Breast epithelium (tissue), 4 donors: Measurements from ENCODE around the gene TMEM240. TPM values are rescaled to one million over a fixed set of nuclear protein-coding genes. Genes with fewer than 3 reads are reported as not detected.
"Not testable (repeated sequence)": the region's sequence is repeated elsewhere in the genome, so short reads cannot be mapped to it uniquely, and the experiment has no call there.

Experiments used
- DNase-seq, 2 donors: peaks; one replicate each; pipeline ENCODE4 v3.0.0-alpha.2; 2019; ENCODE audit warnings: low spot score in 2 of 2
- H3K27ac ChIP-seq, 2 donors: fragments of 200-600 bp; sonication (generic) in 1 of 2; one replicate each; pipeline ENCODE4 v1.5.1; 2016 to 2019; ENCODE audit warnings: mild to moderate bottlenecking in 1 of 2
- H3K27me3 ChIP-seq, 2 donors: fragments of 200-600 bp; sonication (generic) in 1 of 2; one replicate each; pipeline versions ENCODE4 v1.5.1 to v1.6.0; 2017 to 2019; ENCODE audit warnings: control low read depth in 1 of 2, mild to moderate bottlenecking in 1 of 2
- H3K36me3 ChIP-seq: fragments of 200-600 bp; one replicate; pipeline ENCODE4 v1.5.1; 2019
- H3K4me1 ChIP-seq, 2 donors: fragments of 200-600 bp; sonication (generic); one replicate each; pipeline ENCODE4 v1.5.1; 2016 to 2019; ENCODE audit warnings: control low read depth in 1 of 2
- H3K4me3 ChIP-seq, 3 donors: fragments of 200-600 bp; sonication (generic); 1 replicate in 2 of 3; 2 replicates in 1 of 3; pipeline ENCODE4 v1.5.1; 2016 to 2019; ENCODE audit warnings: mild to moderate bottlenecking in 3 of 3, moderate library complexity in 2 of 3
- H3K9me3 ChIP-seq, 2 donors: fragments of 200-600 bp; sonication (generic) in 1 of 2; one replicate each; pipeline ENCODE4 v1.5.1; 2016 to 2019; ENCODE audit warnings: control low read depth in 1 of 2
- CTCF ChIP-seq, 3 donors: fragments of 450-650 bp; IDR thresholded peaks; one replicate each; pipeline ENCODE4 v1.5.1; 2016 to 2017; ENCODE audit warnings: antibody characterized with exemption in 3 of 3, mild to moderate bottlenecking in 3 of 3, moderate library complexity in 3 of 3
- POLR2A ChIP-seq: fragments of 450-650 bp; IDR thresholded peaks from one replicate; pipeline ENCODE4 v1.6.1; 2016; ENCODE audit warnings: antibody characterized with exemption, mild to moderate bottlenecking, moderate library complexity
- POLR2AphosphoS5 ChIP-seq, 3 donors: sonication (generic); formaldehyde crosslinking; IDR thresholded peaks; one replicate each; pipeline ENCODE4 v1.6.1; 2017; ENCODE audit warnings: antibody characterized with exemption in 3 of 3
- intact Hi-C: fragments of 100-400 bp; cut with DNase I; formaldehyde crosslinking; loops from one replicate; pipeline ENCODE4 v1.15.1; 2023; ENCODE audit warnings: low total_unique reads
- total RNA-seq, 3 donors: library from RNA; depleted of rRNA; stranded (reverse); fragments of >200 nt; gene quantifications; one replicate each; pipeline ENCODE4 v1.1.0, GENCODE V29; 2016

Gene TMEM240
- total RNA-seq, 3 donors from 2014 or later = 3.5 to 8.8 (median 3.8) TPM

DNA sequence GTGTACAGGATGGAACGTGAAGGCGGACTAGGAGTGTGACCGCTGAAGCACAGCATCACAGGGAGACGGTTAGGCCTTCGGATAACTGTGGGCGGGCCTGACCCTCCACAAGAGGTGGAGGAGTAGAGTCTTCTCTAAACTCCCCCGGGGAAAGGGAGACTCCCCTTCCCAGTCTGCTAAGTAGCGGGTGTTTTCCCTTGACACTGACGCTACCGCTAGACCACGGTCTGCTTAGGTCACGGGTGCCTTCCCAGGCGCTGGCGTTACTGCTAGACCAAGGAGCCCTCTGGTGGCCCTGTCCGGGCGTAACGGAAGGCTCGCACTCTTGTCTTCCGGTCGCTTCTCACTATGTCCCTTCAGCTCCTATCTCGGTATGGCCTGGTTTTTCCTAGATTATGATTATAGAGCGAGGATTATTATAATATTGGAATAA, 35.0 kb downstream of the TMEM240 start:
- H3K9me3 ChIP-seq, H3K27me3 ChIP-seq, intact Hi-C loops, H3K4me1 ChIP-seq, H3K36me3 ChIP-seq: not testable (repeated sequence)
- peak overlapping the region in 2 of 3 donors; percentile 31 to 59 for H3K4me3 ChIP-seq
- peak overlapping the region; percentile 84 to 90 for H3K27ac ChIP-seq
- TF ChIP-seq CTCF (IDR thresholded peaks at IDR 0.05) = peak in 2 of 3 donors; percentile 23 to 65
- DNase-seq = peak in 1 of 2 donors; percentile 53

GRCh38 chr1:1504777-1505365, 35.6 kb downstream of the TMEM240 start:
- TF ChIP-seq CTCF (IDR thresholded peaks at IDR 0.05) (peak; percentile 74 to 88 (median 75)), POLR2AphosphoS5 (IDR thresholded peaks at IDR 0.05) (peak; percentile 29 to 42 (median 30))
- H3K4me3 ChIP-seq = peak overlapping the region in 2 of 3 donors; percentile 31 to 59
- H3K27ac ChIP-seq = peak overlapping the region; percentile 84 to 90
- H3K36me3 ChIP-seq, H3K9me3 ChIP-seq, intact Hi-C loops, H3K27me3 ChIP-seq, H3K4me1 ChIP-seq: not testable (repeated sequence)
- DNase-seq = peak; percentile 87 to 88

DNA sequence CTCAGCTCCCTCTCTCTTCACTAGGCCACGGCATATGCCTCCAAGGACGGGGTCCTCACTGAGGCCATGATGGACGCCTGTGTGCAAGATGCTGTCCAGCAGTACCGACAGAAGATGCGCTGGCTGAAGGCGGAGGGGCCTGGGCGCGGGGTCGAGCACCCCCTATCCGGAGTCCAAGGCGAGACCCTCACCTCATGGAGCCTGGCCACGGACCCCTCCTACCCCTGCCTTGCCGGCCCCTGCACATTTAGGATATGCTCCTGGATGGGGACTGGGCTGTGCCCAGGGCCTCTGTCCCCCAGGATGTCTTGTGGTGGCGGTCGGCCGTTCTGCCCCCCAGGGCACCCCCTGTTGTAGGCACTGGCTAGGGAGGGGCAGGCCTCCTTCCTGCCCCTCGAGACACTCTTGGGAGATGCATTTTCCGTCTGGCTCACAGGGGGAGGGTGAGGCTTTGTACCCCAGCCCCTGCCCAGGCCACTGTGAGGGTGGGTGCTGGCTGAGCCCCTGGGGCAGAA, 44.9 kb downstream of the TMEM240 start:
- H3K4me3 ChIP-seq, H3K27ac ChIP-seq, intact Hi-C loops, H3K27me3 ChIP-seq, H3K9me3 ChIP-seq, H3K36me3 ChIP-seq, DNase-seq, H3K4me1 ChIP-seq: not testable (repeated sequence)

- H3K4me3 ChIP-seq, H3K9me3 ChIP-seq, DNase-seq, H3K4me1 ChIP-seq, intact Hi-C loops, H3K27me3 ChIP-seq, H3K36me3 ChIP-seq, H3K27ac ChIP-seq: not testable (repeated sequence)
Measured at GRCh38 chr1:1494311-1494710, 46.1 kb downstream of the TMEM240 start.

- no peaks in the 10 kb centered on the region for H3K27me3 ChIP-seq
- no peak for DNase-seq
- peaks cover 8 to 10% of the 10 kb centered on the region in 2 donors for H3K9me3 ChIP-seq
- no peak for TF ChIP-seq CTCF (IDR thresholded peaks at IDR 0.05)
- no peak for TF ChIP-seq POLR2AphosphoS5 (IDR thresholded peaks at IDR 0.05)
- no peak for TF ChIP-seq POLR2A
- no peaks in the 10 kb centered on the region for H3K4me1 ChIP-seq
- no peak overlapping the region for H3K4me3 ChIP-seq
- intact Hi-C loops = no loop called here
- no peaks in the 10 kb centered on the region for H3K36me3 ChIP-seq
- no peak overlapping the region for H3K27ac ChIP-seq
Measured at GRCh38 chr1:1491601-1492000, 48.8 kb downstream of the TMEM240 start.

- TF ChIP-seq POLR2A = no peak
- TF ChIP-seq CTCF (IDR thresholded peaks at IDR 0.05) = no peak
- no peak for TF ChIP-seq POLR2AphosphoS5 (IDR thresholded peaks at IDR 0.05)
- no peaks in the 10 kb centered on the region for H3K36me3 ChIP-seq
- peaks cover 8 to 10% of the 10 kb centered on the region in 2 donors for H3K9me3 ChIP-seq
- DNase-seq = no peak
- no peaks in the 10 kb centered on the region for H3K27me3 ChIP-seq
- intact Hi-C loops = no loop called here
- no peak overlapping the region for H3K27ac ChIP-seq
- H3K4me3 ChIP-seq = no peak overlapping the region
- no peaks in the 10 kb centered on the region for H3K4me1 ChIP-seq
Measured at GRCh38 chr1:1490633-1491230, 49.7 kb downstream of the TMEM240 start.
